Measurements from ENCODE around the gene TCF15.

The TCF15 gene

DNA sequence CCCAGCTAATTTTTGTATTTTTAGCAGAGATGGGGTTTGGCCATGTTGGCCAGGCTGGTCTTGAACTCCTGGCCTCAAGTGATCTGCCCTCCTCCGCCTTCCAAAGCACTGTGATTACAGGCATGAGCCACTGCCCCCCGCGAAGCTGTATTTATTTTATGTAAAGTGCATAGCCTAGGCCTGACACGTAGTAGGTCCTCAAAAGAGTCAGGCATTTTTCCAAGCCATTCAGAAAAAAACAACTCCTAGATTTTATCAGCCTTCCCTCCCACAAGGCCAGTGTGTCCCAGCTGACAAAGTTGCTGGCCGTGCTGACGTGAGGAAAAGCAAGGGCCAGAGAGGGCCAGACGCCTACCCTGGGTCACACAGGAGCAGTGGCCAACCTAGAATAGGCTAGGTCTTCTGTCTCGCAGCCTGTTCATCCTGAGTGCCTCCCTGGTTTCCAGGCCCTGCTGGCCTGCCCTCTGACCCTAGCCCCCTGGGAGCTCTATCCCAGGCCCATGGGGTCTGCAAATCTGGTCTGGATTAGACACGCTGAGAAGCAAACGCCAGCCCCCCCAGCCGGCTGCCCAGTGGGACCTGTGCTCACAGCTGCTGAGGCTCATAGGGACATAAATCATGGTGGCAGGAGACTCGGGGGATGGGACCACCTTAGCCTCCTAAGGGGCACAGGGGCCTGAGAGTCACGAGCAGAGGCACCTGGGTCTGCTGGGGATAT lies 11.8 kb downstream of the TCF15 start:
- H3K4me3 ChIP-seq (ENCODE audit: low read depth in 1 of 2, low read length in 2 of 2): no peak overlapping the region
- H3K27me3 ChIP-seq (ENCODE audit: control insufficient read depth in 1 of 2, insufficient read depth in 2 of 2, low read length in 2 of 2): no peaks in the 10 kb centered on the region
- no peaks in the 10 kb centered on the region for H3K9me3 ChIP-seq (ENCODE audit: control insufficient read depth in 1 of 2, low read length in 2 of 2)
- no peak overlapping the region for H3K9ac ChIP-seq (ENCODE audit: low read depth in 1 of 2, low read length in 2 of 2)
- no peak overlapping the region for H3K27ac ChIP-seq (ENCODE audit: low read depth, low read length)
- H3K36me3 ChIP-seq (ENCODE audit: control insufficient read depth in 1 of 2, insufficient read depth in 2 of 2, low read length in 2 of 2): no peaks in the 10 kb centered on the region
- no peaks in the 10 kb centered on the region for H3K4me1 ChIP-seq (ENCODE audit: control insufficient read depth in 1 of 2, insufficient read depth in 2 of 2, low read length in 2 of 2)

DNA sequence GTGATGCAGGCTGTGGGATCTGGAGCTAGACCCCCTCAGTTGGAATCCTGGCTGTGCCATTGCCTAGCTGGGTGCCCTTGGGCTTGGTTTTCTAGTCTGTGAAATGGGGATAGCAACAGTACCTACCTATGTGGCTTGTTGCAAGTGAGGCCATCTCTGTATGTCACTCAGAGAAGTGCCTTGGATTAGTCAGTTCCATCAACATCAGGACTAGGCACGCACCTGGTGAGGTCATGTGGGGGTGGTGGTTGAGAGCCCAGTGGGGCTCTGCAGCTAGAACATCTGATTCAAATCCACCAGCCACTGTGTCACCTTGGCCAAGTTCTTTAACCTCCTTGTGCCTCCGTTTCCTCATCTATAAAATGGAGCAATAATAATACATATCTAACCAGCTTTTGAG lies 12.5 kb downstream of the TCF15 start:
- Histone ChIP-seq H3K9ac (ENCODE audit: low read depth in 1 of 2, low read length in 2 of 2) (no peak overlapping the region), H3K9me3 (ENCODE audit: control insufficient read depth in 1 of 2, low read length in 2 of 2) (no peaks in the 10 kb centered on the region), H3K27ac (ENCODE audit: low read depth, low read length) (no peak overlapping the region), H3K36me3 (ENCODE audit: control insufficient read depth in 1 of 2, insufficient read depth in 2 of 2, low read length in 2 of 2) (no peaks in the 10 kb centered on the region), H3K27me3 (ENCODE audit: control insufficient read depth in 1 of 2, insufficient read depth in 2 of 2, low read length in 2 of 2) (no peaks in the 10 kb centered on the region), H3K4me1 (ENCODE audit: control insufficient read depth in 1 of 2, insufficient read depth in 2 of 2, low read length in 2 of 2) (no peaks in the 10 kb centered on the region), H3K4me3 (ENCODE audit: low read depth in 1 of 2, low read length in 2 of 2) (no peak overlapping the region)

DNA sequence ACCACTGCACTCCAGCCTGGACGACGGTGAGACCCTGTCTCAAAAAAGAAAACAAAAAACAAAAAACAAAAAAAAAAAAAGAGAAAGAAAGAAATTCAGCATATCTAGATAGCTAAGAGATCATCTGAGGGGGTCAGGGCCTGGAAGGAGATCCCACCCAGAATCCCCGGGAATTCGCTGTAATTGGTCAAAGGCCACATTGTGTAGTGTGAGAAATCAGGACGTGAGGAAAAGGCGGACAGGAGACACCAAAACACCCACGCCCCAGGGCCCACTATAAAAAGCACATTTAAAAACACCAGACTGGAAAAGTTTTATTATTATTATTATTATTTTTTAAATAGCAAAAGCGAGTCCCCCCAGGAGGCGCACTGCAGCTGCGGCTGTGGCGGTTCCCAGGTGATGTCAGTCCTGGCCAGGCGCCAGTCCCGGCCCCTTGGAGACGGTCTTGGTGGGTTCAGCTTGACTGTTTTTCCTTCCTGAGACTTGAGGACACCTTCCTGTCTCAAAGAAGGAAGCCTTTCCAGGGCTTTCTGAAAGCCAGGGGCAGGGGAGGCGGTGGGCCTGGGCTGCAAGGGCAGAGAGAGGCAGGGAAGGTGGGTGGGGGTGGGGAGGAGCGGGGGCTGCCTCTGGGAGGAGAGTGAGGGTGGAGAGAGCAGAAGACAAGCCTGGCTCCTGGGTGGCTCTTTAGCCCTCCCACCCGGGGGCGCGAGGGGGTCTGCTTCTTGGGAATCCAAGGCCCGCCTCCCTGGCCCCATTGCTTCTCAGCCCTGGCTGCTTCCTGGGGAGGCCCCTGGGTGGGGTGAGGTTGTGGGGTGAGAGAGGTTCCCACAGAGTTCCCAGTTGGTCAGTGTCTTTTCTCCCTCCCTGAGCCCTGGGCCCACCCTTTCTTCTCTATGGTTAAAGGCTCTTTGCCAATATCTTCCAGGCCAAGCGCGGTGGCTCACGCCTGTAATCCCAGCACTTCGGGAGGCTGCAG lies 14.5 kb downstream of the TCF15 start:
- Histone ChIP-seq H3K36me3 (ENCODE audit: control insufficient read depth in 1 of 2, insufficient read depth in 2 of 2, low read length in 2 of 2) (no peaks in the 10 kb centered on the region), H3K27ac (ENCODE audit: low read depth, low read length) (no peak overlapping the region), H3K27me3 (ENCODE audit: control insufficient read depth in 1 of 2, insufficient read depth in 2 of 2, low read length in 2 of 2) (no peaks in the 10 kb centered on the region), H3K4me3 (ENCODE audit: low read depth in 1 of 2, low read length in 2 of 2) (no peak overlapping the region), H3K9me3 (ENCODE audit: control insufficient read depth in 1 of 2, low read length in 2 of 2) (no peaks in the 10 kb centered on the region), H3K4me1 (ENCODE audit: control insufficient read depth in 1 of 2, insufficient read depth in 2 of 2, low read length in 2 of 2) (no peaks in the 10 kb centered on the region), H3K9ac (ENCODE audit: low read depth in 1 of 2, low read length in 2 of 2) (no peak overlapping the region)

GRCh38 chr20:592506-592905 lies 17.6 kb downstream of the TCF15 start:
- Histone ChIP-seq H3K9ac (ENCODE audit: low read depth in 1 of 2, low read length in 2 of 2) (no peak overlapping the region), H3K36me3 (ENCODE audit: control insufficient read depth in 1 of 2, insufficient read depth in 2 of 2, low read length in 2 of 2) (no peaks in the 10 kb centered on the region), H3K4me1 (ENCODE audit: control insufficient read depth in 1 of 2, insufficient read depth in 2 of 2, low read length in 2 of 2) (no peaks in the 10 kb centered on the region), H3K9me3 (ENCODE audit: control insufficient read depth in 1 of 2, low read length in 2 of 2) (no peaks in the 10 kb centered on the region), H3K27me3 (ENCODE audit: control insufficient read depth in 1 of 2, insufficient read depth in 2 of 2, low read length in 2 of 2) (no peaks in the 10 kb centered on the region), H3K27ac (ENCODE audit: low read depth, low read length) (no peak overlapping the region), H3K4me3 (ENCODE audit: low read depth in 1 of 2, low read length in 2 of 2) (no peak overlapping the region)

GRCh38 chr20:591941-592340 lies 18.2 kb downstream of the TCF15 start:
- Histone ChIP-seq H3K9ac (ENCODE audit: low read depth in 1 of 2, low read length in 2 of 2) (no peak overlapping the region), H3K9me3 (ENCODE audit: control insufficient read depth in 1 of 2, low read length in 2 of 2) (no peaks in the 10 kb centered on the region), H3K27ac (ENCODE audit: low read depth, low read length) (no peak overlapping the region), H3K4me1 (ENCODE audit: control insufficient read depth in 1 of 2, insufficient read depth in 2 of 2, low read length in 2 of 2) (no peaks in the 10 kb centered on the region), H3K27me3 (ENCODE audit: control insufficient read depth in 1 of 2, insufficient read depth in 2 of 2, low read length in 2 of 2) (no peaks in the 10 kb centered on the region), H3K4me3 (ENCODE audit: low read depth in 1 of 2, low read length in 2 of 2) (no peak overlapping the region), H3K36me3 (ENCODE audit: control insufficient read depth in 1 of 2, insufficient read depth in 2 of 2, low read length in 2 of 2) (no peaks in the 10 kb centered on the region)

GRCh38 chr20:588932-589672 lies 21.0 kb downstream of the TCF15 start:
- Histone ChIP-seq H3K4me1 (ENCODE audit: control insufficient read depth in 1 of 2, insufficient read depth in 2 of 2, low read length in 2 of 2) (no peaks in the 10 kb centered on the region), H3K36me3 (ENCODE audit: control insufficient read depth in 1 of 2, insufficient read depth in 2 of 2, low read length in 2 of 2) (no peaks in the 10 kb centered on the region), H3K4me3 (ENCODE audit: low read depth in 1 of 2, low read length in 2 of 2) (no peak overlapping the region), H3K27ac (ENCODE audit: low read depth, low read length) (no peak overlapping the region), H3K9me3 (ENCODE audit: control insufficient read depth in 1 of 2, low read length in 2 of 2) (no peaks in the 10 kb centered on the region), H3K27me3 (ENCODE audit: control insufficient read depth in 1 of 2, insufficient read depth in 2 of 2, low read length in 2 of 2) (no peaks in the 10 kb centered on the region), H3K9ac (ENCODE audit: low read depth in 1 of 2, low read length in 2 of 2) (no peak overlapping the region)

DNA sequence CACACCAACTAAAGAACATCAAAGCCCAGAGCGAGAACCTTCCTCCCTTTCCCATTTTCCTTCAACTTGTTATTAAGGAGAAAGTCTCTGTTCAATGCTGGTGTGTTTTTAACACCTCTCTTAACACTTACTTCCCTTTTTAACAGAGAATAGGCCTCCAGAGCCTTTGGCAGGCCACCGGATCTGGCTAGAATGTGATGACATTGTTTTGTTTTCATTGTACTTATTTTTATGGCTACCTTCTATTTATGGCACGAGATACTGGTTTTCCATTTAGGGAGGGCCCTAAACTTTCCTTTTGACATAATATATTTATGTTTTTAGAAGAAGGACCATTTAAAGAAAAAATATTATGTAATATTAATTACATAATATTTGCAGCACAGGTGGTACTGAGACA lies 21.6 kb downstream of the TCF15 start:
- Histone ChIP-seq H3K9ac (ENCODE audit: low read depth in 1 of 2, low read length in 2 of 2) (no peak overlapping the region), H3K27me3 (ENCODE audit: control insufficient read depth in 1 of 2, insufficient read depth in 2 of 2, low read length in 2 of 2) (no peaks in the 10 kb centered on the region), H3K9me3 (ENCODE audit: control insufficient read depth in 1 of 2, low read length in 2 of 2) (no peaks in the 10 kb centered on the region), H3K36me3 (ENCODE audit: control insufficient read depth in 1 of 2, insufficient read depth in 2 of 2, low read length in 2 of 2) (no peaks in the 10 kb centered on the region), H3K4me1 (ENCODE audit: control insufficient read depth in 1 of 2, insufficient read depth in 2 of 2, low read length in 2 of 2) (no peaks in the 10 kb centered on the region), H3K4me3 (ENCODE audit: low read depth in 1 of 2, low read length in 2 of 2) (no peak overlapping the region), H3K27ac (ENCODE audit: low read depth, low read length) (no peak overlapping the region)

DNA sequence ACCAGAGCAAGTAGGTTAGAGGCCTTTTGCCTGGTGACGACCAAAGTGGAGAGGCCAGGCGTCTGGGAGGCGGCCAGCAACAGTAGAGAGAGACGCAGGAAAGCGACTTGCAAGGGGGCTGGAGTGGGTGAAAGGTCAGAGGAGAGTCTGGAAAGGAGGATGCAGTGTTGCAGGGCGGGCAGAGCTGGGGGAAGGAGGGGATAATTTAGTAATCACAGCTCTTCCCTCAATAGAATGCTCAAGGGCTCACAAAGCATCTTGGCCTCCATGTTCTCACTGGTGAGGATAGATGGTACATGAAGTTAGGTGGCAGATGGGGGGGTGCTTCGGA lies 25.2 kb downstream of the TCF15 start:
- Histone ChIP-seq H3K9me3 (ENCODE audit: control insufficient read depth in 1 of 2, low read length in 2 of 2) (no peaks in the 10 kb centered on the region), H3K27ac (ENCODE audit: low read depth, low read length) (no peak overlapping the region), H3K9ac (ENCODE audit: low read depth in 1 of 2, low read length in 2 of 2) (no peak overlapping the region), H3K4me3 (ENCODE audit: low read depth in 1 of 2, low read length in 2 of 2) (no peak overlapping the region), H3K36me3 (ENCODE audit: control insufficient read depth in 1 of 2, insufficient read depth in 2 of 2, low read length in 2 of 2) (no peaks in the 10 kb centered on the region), H3K4me1 (ENCODE audit: control insufficient read depth in 1 of 2, insufficient read depth in 2 of 2, low read length in 2 of 2) (no peaks in the 10 kb centered on the region), H3K27me3 (ENCODE audit: control insufficient read depth in 1 of 2, insufficient read depth in 2 of 2, low read length in 2 of 2) (no peaks in the 10 kb centered on the region)

DNA sequence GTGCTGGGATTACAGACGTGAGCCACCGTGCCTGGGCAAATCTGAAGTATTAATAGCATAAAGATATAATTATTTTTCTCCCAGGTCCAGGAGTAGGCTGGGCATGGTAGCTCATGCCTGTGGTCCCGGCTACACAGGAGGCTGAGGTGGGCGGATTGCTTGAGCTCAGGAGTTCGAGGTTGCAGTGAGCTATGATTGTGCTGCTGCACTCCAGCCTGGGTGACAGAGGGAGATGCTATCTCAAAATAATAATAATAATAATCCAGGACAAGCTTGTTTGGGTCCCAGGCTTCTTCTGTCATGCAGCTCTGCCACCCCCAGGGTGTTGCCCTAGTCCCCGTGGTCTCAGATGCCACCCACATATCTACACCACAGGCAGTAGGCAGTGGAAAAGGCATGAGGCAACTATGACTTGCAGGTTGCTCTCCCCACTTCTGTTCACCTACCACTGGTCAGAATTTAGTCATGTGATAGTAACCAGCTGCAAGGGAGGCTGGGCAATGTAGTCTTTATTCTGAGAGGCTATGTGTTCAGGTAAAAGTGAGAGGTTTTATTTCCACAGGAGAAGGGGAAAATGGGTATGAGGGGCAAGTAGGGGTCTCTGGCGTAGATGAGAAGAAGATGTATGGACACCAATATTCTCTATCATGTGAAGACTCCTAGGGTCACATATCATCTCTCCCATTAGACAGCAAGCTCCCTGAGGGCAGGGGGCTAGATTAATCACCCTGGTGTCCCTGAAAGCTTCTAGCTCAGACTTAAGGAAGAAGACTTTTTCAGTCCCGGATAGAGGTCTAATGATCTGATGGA lies 25.7 kb downstream of the TCF15 start:
- Histone ChIP-seq H3K9me3 (ENCODE audit: control insufficient read depth in 1 of 2, low read length in 2 of 2) (no peaks in the 10 kb centered on the region), H3K27ac (ENCODE audit: low read depth, low read length) (no peak overlapping the region), H3K36me3 (ENCODE audit: control insufficient read depth in 1 of 2, insufficient read depth in 2 of 2, low read length in 2 of 2) (no peaks in the 10 kb centered on the region), H3K9ac (ENCODE audit: low read depth in 1 of 2, low read length in 2 of 2) (no peak overlapping the region), H3K4me1 (ENCODE audit: control insufficient read depth in 1 of 2, insufficient read depth in 2 of 2, low read length in 2 of 2) (no peaks in the 10 kb centered on the region), H3K27me3 (ENCODE audit: control insufficient read depth in 1 of 2, insufficient read depth in 2 of 2, low read length in 2 of 2) (no peaks in the 10 kb centered on the region), H3K4me3 (ENCODE audit: low read depth in 1 of 2, low read length in 2 of 2) (no peak overlapping the region)

Measured in duodenal mucosa (tissue), 2 donors.